Measurements from ENCODE around the gene ASPG.

ASPG gene

GRCh38 chr14:104095426-104096310, 10.2 kb downstream of the ASPG start:
- TF ChIP-seq CTCF (IDR thresholded peaks at IDR 0.05; ENCODE audit: borderline replicate concordance, control extremely low read depth, extremely low read depth, insufficient read depth, missing control alignments), result no peak
- in situ Hi-C loops (cut with MboI; ENCODE audit: low sequenced_read_pairs, unreplicated experiment), result no loop called here
- DNase-seq (ENCODE audit: low spot score), result no peak

- in situ Hi-C loops (cut with MboI; ENCODE audit: low sequenced_read_pairs, unreplicated experiment), result no loop called here
- no peak for TF ChIP-seq CTCF (IDR thresholded peaks at IDR 0.05; ENCODE audit: borderline replicate concordance, control extremely low read depth, extremely low read depth, insufficient read depth, missing control alignments)
- no peak for DNase-seq (ENCODE audit: low spot score)
These were observed 10.8 kb downstream of the ASPG start for GRCh38 chr14:104096318-104096717.

- in situ Hi-C loops (cut with MboI; ENCODE audit: low sequenced_read_pairs, unreplicated experiment), result no loop called here
- no peak for DNase-seq (ENCODE audit: low spot score)
- no peak for TF ChIP-seq CTCF (IDR thresholded peaks at IDR 0.05; ENCODE audit: borderline replicate concordance, control extremely low read depth, extremely low read depth, insufficient read depth, missing control alignments)
These were observed 11.5 kb downstream of the ASPG start for GRCh38 chr14:104096751-104097700.

GRCh38 chr14:104098272-104099095, 13.0 kb downstream of the ASPG start:
- DNase-seq (ENCODE audit: low spot score), result no peak
- in situ Hi-C loops (cut with MboI; ENCODE audit: low sequenced_read_pairs, unreplicated experiment), result no loop called here
- TF ChIP-seq CTCF (IDR thresholded peaks at IDR 0.05; ENCODE audit: borderline replicate concordance, control extremely low read depth, extremely low read depth, insufficient read depth, missing control alignments), result no peak

- in situ Hi-C loops (cut with MboI; ENCODE audit: low sequenced_read_pairs, unreplicated experiment), result no loop called here
- DNase-seq (ENCODE audit: low spot score), result no peak
- TF ChIP-seq CTCF (IDR thresholded peaks at IDR 0.05; ENCODE audit: borderline replicate concordance, control extremely low read depth, extremely low read depth, insufficient read depth, missing control alignments), result no peak
These were observed 13.9 kb downstream of the ASPG start for GRCh38 chr14:104099096-104100041.
